ENCODE measurements around the gene NCDN.

Gene NCDN

DNA sequence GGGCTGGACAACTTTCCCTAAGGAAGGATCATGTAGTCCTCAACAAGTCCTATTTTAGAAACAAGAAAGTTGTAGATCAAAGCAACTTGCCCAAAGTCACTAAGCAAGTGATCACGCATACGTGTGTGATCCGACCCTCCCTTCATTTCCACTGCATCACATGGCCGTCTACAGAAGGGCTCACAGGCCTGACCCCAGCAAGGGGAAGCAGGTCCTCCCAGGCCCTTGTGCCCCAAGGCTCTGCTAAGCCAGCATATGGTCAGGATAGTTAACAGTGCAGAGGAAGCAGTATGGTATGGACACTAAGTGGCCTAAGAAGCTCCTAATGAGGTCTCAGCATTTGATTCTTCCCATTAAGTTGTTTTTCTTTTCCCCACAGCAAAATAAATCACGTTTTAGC is 40.3 kb downstream of the NCDN start:
- TF ChIP-seq, protein P1, sequence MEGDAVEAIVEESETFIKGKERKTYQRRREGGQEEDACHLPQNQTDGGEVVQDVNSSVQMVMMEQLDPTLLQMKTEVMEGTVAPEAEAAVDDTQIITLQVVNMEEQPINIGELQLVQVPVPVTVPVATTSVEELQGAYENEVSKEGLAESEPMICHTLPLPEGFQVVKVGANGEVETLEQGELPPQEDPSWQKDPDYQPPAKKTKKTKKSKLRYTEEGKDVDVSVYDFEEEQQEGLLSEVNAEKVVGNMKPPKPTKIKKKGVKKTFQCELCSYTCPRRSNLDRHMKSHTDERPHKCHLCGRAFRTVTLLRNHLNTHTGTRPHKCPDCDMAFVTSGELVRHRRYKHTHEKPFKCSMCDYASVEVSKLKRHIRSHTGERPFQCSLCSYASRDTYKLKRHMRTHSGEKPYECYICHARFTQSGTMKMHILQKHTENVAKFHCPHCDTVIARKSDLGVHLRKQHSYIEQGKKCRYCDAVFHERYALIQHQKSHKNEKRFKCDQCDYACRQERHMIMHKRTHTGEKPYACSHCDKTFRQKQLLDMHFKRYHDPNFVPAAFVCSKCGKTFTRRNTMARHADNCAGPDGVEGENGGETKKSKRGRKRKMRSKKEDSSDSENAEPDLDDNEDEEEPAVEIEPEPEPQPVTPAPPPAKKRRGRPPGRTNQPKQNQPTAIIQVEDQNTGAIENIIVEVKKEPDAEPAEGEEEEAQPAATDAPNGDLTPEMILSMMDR (IDR thresholded peaks at IDR 0.05; ENCODE audit: low read depth, low read length) = no peak
- DNase-seq (ENCODE audit: low read depth, low spot score) = no peak
- in situ Hi-C loops (cut with HindIII; ENCODE audit: low sequenced_read_pairs) = no loop called here
- H3K4me3 ChIP-seq (ENCODE audit: low read depth, low read length) = no peak overlapping the region

DNA sequence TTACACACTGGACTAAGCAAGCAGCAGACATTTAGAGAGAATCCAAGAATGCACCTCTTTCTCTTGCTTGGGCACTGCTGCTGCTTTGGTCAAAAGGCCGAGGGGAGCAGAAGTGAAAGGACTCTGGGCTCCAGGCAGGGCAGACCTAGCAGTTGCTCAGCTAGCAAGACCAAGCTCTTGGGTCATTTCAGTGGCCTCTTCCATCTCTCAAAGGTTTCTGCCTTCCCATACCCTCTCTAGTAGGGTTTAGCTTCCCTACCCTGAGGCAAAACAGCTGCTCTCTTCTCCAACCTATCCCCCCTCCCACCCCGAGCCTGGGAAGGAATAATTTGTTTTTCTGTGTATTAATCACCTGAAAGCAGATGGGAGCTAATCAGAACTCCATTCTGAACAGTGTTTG is 41.3 kb downstream of the NCDN start:
- in situ Hi-C loops (cut with HindIII; ENCODE audit: low sequenced_read_pairs) = no loop called here
- no peak for DNase-seq (ENCODE audit: low read depth, low spot score)
- TF ChIP-seq, protein P1 (IDR thresholded peaks at IDR 0.05; ENCODE audit: low read depth, low read length) = no peak
- no peak overlapping the region for H3K4me3 ChIP-seq (ENCODE audit: low read depth, low read length)

DNA sequence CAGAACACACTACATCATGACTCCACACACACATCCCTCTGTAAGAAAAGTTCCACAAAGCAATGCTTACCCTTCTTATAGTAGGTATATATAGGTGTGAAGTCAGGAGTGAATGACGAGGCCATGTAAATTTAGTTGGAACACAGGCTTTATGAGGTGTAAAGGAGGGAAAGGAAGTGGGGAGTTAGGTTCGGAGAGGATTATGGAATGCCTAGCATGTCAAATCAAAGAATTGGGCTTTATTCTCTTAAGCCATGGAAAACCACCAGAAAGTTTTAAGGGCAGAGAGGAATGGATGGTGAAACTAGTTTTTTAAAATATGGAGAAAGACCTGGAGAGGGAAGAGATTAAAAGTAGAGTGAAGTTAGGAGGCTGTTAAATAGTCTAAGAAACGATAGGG is 41.8 kb downstream of the NCDN start:
- H3K4me3 ChIP-seq (ENCODE audit: low read depth, low read length) = no peak overlapping the region
- TF ChIP-seq, protein P1 (IDR thresholded peaks at IDR 0.05; ENCODE audit: low read depth, low read length) = no peak
- in situ Hi-C loops (cut with HindIII; ENCODE audit: low sequenced_read_pairs) = no loop called here
- no peak for DNase-seq (ENCODE audit: low read depth, low spot score)

- TF ChIP-seq, protein P1 (IDR thresholded peaks at IDR 0.05; ENCODE audit: low read depth, low read length) = no peak
- no peak overlapping the region for H3K4me3 ChIP-seq (ENCODE audit: low read depth, low read length)
- in situ Hi-C loops (cut with HindIII; ENCODE audit: low sequenced_read_pairs) = no loop called here
- no peak for DNase-seq (ENCODE audit: low read depth, low spot score)
Measured at GRCh38 chr1:35600593-35600992, 43.0 kb downstream of the NCDN start.

- in situ Hi-C loops (cut with HindIII; ENCODE audit: low sequenced_read_pairs) = no loop called here
- TF ChIP-seq, protein P1 (IDR thresholded peaks at IDR 0.05; ENCODE audit: low read depth, low read length) = no peak
- no peak overlapping the region for H3K4me3 ChIP-seq (ENCODE audit: low read depth, low read length)
- DNase-seq (ENCODE audit: low read depth, low spot score) = no peak
Measured at GRCh38 chr1:35603468-35603867, 45.9 kb downstream of the NCDN start.

DNA sequence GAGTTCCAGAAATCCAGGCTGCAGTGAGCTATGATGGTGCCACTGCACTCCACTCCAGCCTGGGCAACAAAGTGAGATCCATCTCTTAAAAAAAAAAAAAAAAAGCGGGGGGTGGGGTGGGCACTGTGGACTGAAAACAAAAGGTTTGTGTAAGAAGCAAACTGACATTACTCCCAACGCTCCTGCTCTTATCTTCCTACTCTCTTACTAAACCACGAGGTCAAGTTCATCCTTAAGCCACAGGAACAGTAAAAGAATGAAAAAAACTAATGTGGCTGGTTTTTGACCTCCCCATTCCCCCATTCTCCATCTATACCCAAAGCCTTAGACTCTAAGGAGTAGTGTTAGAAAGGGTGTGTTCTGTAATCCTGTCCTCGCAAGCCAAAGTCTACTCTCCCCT is 46.3 kb downstream of the NCDN start:
- in situ Hi-C loops (cut with HindIII; ENCODE audit: low sequenced_read_pairs) = no loop called here
- TF ChIP-seq, protein P1 (IDR thresholded peaks at IDR 0.05; ENCODE audit: low read depth, low read length) = no peak
- no peak overlapping the region for H3K4me3 ChIP-seq (ENCODE audit: low read depth, low read length)
- DNase-seq (ENCODE audit: low read depth, low spot score) = no peak

Data from astrocyte of the spinal cord (primary cell).